Kidney epithelial cell (primary cell): ENCODE measurements around the gene LEUTX. TPM values are rescaled to one million over a fixed set of nuclear protein-coding genes. Genes with fewer than 3 reads are reported as not detected.

Experiments
- DNase-seq: peaks from one replicate; pipeline ENCODE4 v3.0.0-alpha.2; 2010; ENCODE audit warnings: low read depth
- H3K27me3 ChIP-seq: 2 replicates; pipeline ENCODE4 v1.6.0; 2011; ENCODE audit warnings: low read length; ENCODE audit not compliant: control insufficient read depth, insufficient read depth
- H3K36me3 ChIP-seq: 2 replicates; pipeline ENCODE4 v1.5.1; 2011; ENCODE audit warnings: low read length; ENCODE audit not compliant: control insufficient read depth, insufficient read depth
- H3K4me3 ChIP-seq: 2 replicates; pipeline ENCODE4 v1.5.1; 2011; ENCODE audit warnings: low read depth, mild to moderate bottlenecking, control low read depth, low read length
- CTCF ChIP-seq: IDR thresholded peaks from 2 replicates; pipeline ENCODE4 v1.5.1; 2011; ENCODE audit warnings: mild to moderate bottlenecking, moderate library complexity, low read length, control low read depth, inconsistent platforms; ENCODE audit not compliant: insufficient read depth, poor library complexity, severe bottlenecking
- total RNA-seq: library from RNA; depleted of rRNA; stranded (reverse); fragments of >200 nt; gene quantifications from 2 replicates; pipeline ENCODE4 v1.2.3, GENCODE V29; 2015

The LEUTX gene
- total RNA-seq, 1 donor from 2014 or later = not detected

- Histone ChIP-seq H3K4me3 (no peak overlapping the region), H3K36me3 (peaks cover 3% of the 10 kb centered on the region), H3K27me3 (no peaks in the 10 kb centered on the region)
- TF ChIP-seq CTCF = no peak
- no peak for DNase-seq
These were observed 48.6 kb downstream of the LEUTX start for GRCh38 chr19:39827216-39827615.

GRCh38 chr19:39828015-39828653 is 49.5 kb downstream of the LEUTX start:
- TF ChIP-seq CTCF = no peak
- no peak for DNase-seq
- no peak overlapping the region for H3K4me3 ChIP-seq
- H3K36me3 ChIP-seq = peaks cover 3% of the 10 kb centered on the region
- H3K27me3 ChIP-seq = no peaks in the 10 kb centered on the region

GRCh38 chr19:39828654-39829032 is 50.0 kb downstream of the LEUTX start:
- Histone ChIP-seq H3K27me3 (no peaks in the 10 kb centered on the region), H3K36me3 (peaks cover 3% of the 10 kb centered on the region), H3K4me3 (no peak overlapping the region)
- DNase-seq = no peak
- TF ChIP-seq CTCF = no peak

GRCh38 chr19:39829702-39830275 is 51.1 kb downstream of the LEUTX start:
- Histone ChIP-seq H3K27me3 (no peaks in the 10 kb centered on the region), H3K4me3 (no peak overlapping the region), H3K36me3 (peaks cover 3% of the 10 kb centered on the region)
- no peak for TF ChIP-seq CTCF
- no peak for DNase-seq

- DNase-seq = no peak
- no peaks in the 10 kb centered on the region for H3K27me3 ChIP-seq
- H3K36me3 ChIP-seq = peaks cover 3% of the 10 kb centered on the region
- H3K4me3 ChIP-seq = no peak overlapping the region
- no peak for TF ChIP-seq CTCF
These were observed 51.8 kb downstream of the LEUTX start for GRCh38 chr19:39830406-39830805.

- H3K36me3 ChIP-seq = peaks cover 3% of the 10 kb centered on the region
- DNase-seq = no peak
- no peaks in the 10 kb centered on the region for H3K27me3 ChIP-seq
- TF ChIP-seq CTCF = no peak
- H3K4me3 ChIP-seq = no peak overlapping the region
These were observed 52.2 kb downstream of the LEUTX start for GRCh38 chr19:39830847-39831246.
